Neural cell (in vitro differentiated cells): ENCODE data around the gene CKLF. TPM values are rescaled to one million over a fixed set of nuclear protein-coding genes. Genes with fewer than 3 reads are reported as not detected.

Source experiments
- H2AFZ ChIP-seq: fragments of 200-600, 300-800 bp; sonication (generic), shearing (Covaris generic); 2 replicates; pipeline ENCODE4 v1.6.0; 2014; ENCODE audit warnings: low read depth, mild to moderate bottlenecking, antibody characterized with exemption, low read length, moderate library complexity
- H3F3A ChIP-seq: fragments of 200-600 bp; shearing (Covaris generic); 2 replicates; pipeline ENCODE4 v1.6.1; 2016; ENCODE audit warnings: mild to moderate bottlenecking, moderate library complexity, mixed read lengths, antibody characterized with exemption, low read length; ENCODE audit not compliant: insufficient read depth, poor library complexity, severe bottlenecking
- H3K27ac ChIP-seq: fragments of 200-600, 300-800 bp; sonication (generic), shearing (Covaris generic); 2 replicates; pipeline ENCODE4 v1.5.1; 2014; ENCODE audit warnings: mild to moderate bottlenecking, low read length, moderate library complexity
- H3K27me3 ChIP-seq: fragments of 300-800, 200-600 bp; sonication (generic), shearing (Covaris generic); 2 replicates; pipeline ENCODE4 v1.6.0; 2014; ENCODE audit warnings: mild to moderate bottlenecking, low read depth, low read length, moderate library complexity; ENCODE audit not compliant: insufficient read depth
- H3K36me3 ChIP-seq: fragments of 300-800, 200-600 bp; sonication (generic), shearing (Covaris generic); 2 replicates; pipeline ENCODE4 v1.5.1; 2014; ENCODE audit warnings: mild to moderate bottlenecking, antibody characterized with exemption, low read length, moderate library complexity; ENCODE audit not compliant: insufficient read depth
- H3K4me2 ChIP-seq: fragments of 300-800, 200-600 bp; sonication (generic), shearing (Covaris generic); 2 replicates; pipeline ENCODE4 v1.6.0; 2014; ENCODE audit warnings: mild to moderate bottlenecking, low read length
- H3K4me3 ChIP-seq: fragments of 300-800, 200-600 bp; sonication (generic), shearing (Covaris generic); 2 replicates; pipeline ENCODE4 v1.5.1; 2014; ENCODE audit warnings: mild to moderate bottlenecking, low read length, moderate library complexity
- H3K79me2 ChIP-seq: fragments of 200-600 bp; shearing (Covaris generic); replicated peaks from 2 replicates; pipeline ENCODE4 v1.6.0; 2014; ENCODE audit warnings: mild to moderate bottlenecking, low read length, moderate library complexity; ENCODE audit not compliant: insufficient read depth
- H3K9ac ChIP-seq: fragments of 300-800, 200-600 bp; sonication (generic), shearing (Covaris generic); 2 replicates; pipeline ENCODE4 v1.6.1; 2016; ENCODE audit warnings: mild to moderate bottlenecking, low read length, mixed read lengths
- H3K9me2 ChIP-seq: fragments of 200-600 bp; shearing (Covaris generic); 2 replicates; pipeline ENCODE4 v1.6.1; 2016; ENCODE audit warnings: mild to moderate bottlenecking, low read length, mixed read lengths; ENCODE audit not compliant: insufficient read depth
- H3K9me3 ChIP-seq: fragments of 200-600, 300-800 bp; sonication (generic), shearing (Covaris generic); 2 replicates; pipeline ENCODE4 v1.6.1; 2016; ENCODE audit warnings: mild to moderate bottlenecking, mixed run types, low read length, moderate library complexity, mixed read lengths
- H4K20me1 ChIP-seq: fragments of 200-600 bp; shearing (Covaris generic); 2 replicates; pipeline ENCODE4 v1.6.1; 2016; ENCODE audit warnings: mild to moderate bottlenecking, mixed run types; ENCODE audit not compliant: insufficient read depth
- CTCF ChIP-seq: fragments of 450-650 bp; IDR thresholded peaks from 2 replicates; pipeline ENCODE4 v1.5.1; 2014; ENCODE audit warnings: antibody characterized with exemption, mild to moderate bottlenecking, moderate library complexity; ENCODE audit not compliant: poor library complexity, severe bottlenecking
- EP300 ChIP-seq: fragments of 450-650 bp; conservative IDR thresholded peaks from 2 replicates; pipeline ENCODE4 v1.6.1; 2014; ENCODE audit warnings: antibody characterized with exemption, mild to moderate bottlenecking, moderate library complexity; ENCODE audit not compliant: poor library complexity, severe bottlenecking
- EZH2 ChIP-seq: fragments of 200-600, 300-800 bp; shearing (Covaris generic), sonication (generic); IDR thresholded peaks from 2 replicates; pipeline ENCODE4 v1.6.1; 2014; ENCODE audit warnings: antibody characterized with exemption, low read length, borderline replicate concordance, mild to moderate bottlenecking; ENCODE audit not compliant: insufficient read depth, poor library complexity, severe bottlenecking
- MXI1 ChIP-seq: fragments of 450-650 bp; conservative IDR thresholded peaks from 2 replicates; pipeline ENCODE4 v1.6.1; 2014; ENCODE audit warnings: antibody characterized with exemption, mild to moderate bottlenecking; ENCODE audit not compliant: poor library complexity, severe bottlenecking
- POLR2AphosphoS5 ChIP-seq: IDR thresholded peaks from 2 replicates; pipeline ENCODE4 v1.6.1; 2012
- RAD21 ChIP-seq: fragments of 450-650 bp; conservative IDR thresholded peaks from 2 replicates; pipeline ENCODE4 v1.6.1; 2014; ENCODE audit warnings: antibody characterized with exemption, mild to moderate bottlenecking, moderate library complexity
- REST ChIP-seq: IDR thresholded peaks from 2 replicates; pipeline ENCODE4 v1.6.1; 2012; ENCODE audit warnings: borderline replicate concordance
- SMC3 ChIP-seq: fragments of 450-650 bp; conservative IDR thresholded peaks from 2 replicates; pipeline ENCODE4 v1.6.1; 2014; ENCODE audit warnings: antibody characterized with exemption, mild to moderate bottlenecking, moderate library complexity; ENCODE audit not compliant: poor library complexity
- TAF1 ChIP-seq: IDR thresholded peaks from 2 replicates; pipeline ENCODE4 v1.6.1; 2012; ENCODE audit warnings: low read depth
- polyA plus RNA-seq: library from polyadenylated mRNA; depleted of rRNA; stranded (reverse); fragments of >200 nt; gene quantifications from 2 replicates; pipeline ENCODE4 v1.2.3, GENCODE V29; 2014

Gene CKLF
- polyA plus RNA-seq, 1 donor from 2014 or later, result 40.8 TPM

GRCh38 chr16:66601471-66601870 lies 49.1 kb downstream of the CKLF start:
- Histone ChIP-seq H3K36me3 (no peaks in the 10 kb centered on the region), H3K9me3 (no peaks in the 10 kb centered on the region), H3K9me2 (no peaks in the 10 kb centered on the region), H3F3A (no peaks in the 10 kb centered on the region), H3K9ac (no peak overlapping the region), H3K27ac (no peak overlapping the region), H3K4me2 (no peak overlapping the region), H3K27me3 (no peaks in the 10 kb centered on the region), H2AFZ (no peak overlapping the region), H4K20me1 (no peaks in the 10 kb centered on the region), H3K79me2 (no peaks in the 10 kb centered on the region), H3K4me3 (no peak overlapping the region)
- TF ChIP-seq MXI1, result no peak
- no peak for TF ChIP-seq RAD21
- TF ChIP-seq EP300, result no peak
- TF ChIP-seq CTCF, result no peak
- no peak for TF ChIP-seq TAF1
- TF ChIP-seq EZH2, result no peak
- TF ChIP-seq REST, result no peak
- TF ChIP-seq SMC3, result no peak
- no peak for TF ChIP-seq POLR2AphosphoS5

- H3K4me2 ChIP-seq, result peak overlapping the region; percentile 55
- H2AFZ ChIP-seq, result peak overlapping the region; percentile 59
- no peak overlapping the region for H3K27ac ChIP-seq
- H3K79me2 ChIP-seq, result no peaks in the 10 kb centered on the region
- peak overlapping the region; percentile 65 for H3K9ac ChIP-seq
- H3K9me3 ChIP-seq, result no peaks in the 10 kb centered on the region
- no peaks in the 10 kb centered on the region for H3K27me3 ChIP-seq
- no peaks in the 10 kb centered on the region for H4K20me1 ChIP-seq
- peak overlapping the region; percentile 74 for H3K4me3 ChIP-seq
- TF ChIP-seq SMC3 (no peak), REST (no peak), TAF1 (no peak), POLR2AphosphoS5 (no peak), CTCF (no peak), EP300 (no peak), RAD21 (no peak), MXI1 (peak; percentile 48)
- H3F3A ChIP-seq, result no peaks in the 10 kb centered on the region
- no peaks in the 10 kb centered on the region for H3K36me3 ChIP-seq
- no peaks in the 10 kb centered on the region for H3K9me2 ChIP-seq
Measured at GRCh38 chr16:66603537-66604375, 51.4 kb downstream of the CKLF start.
